C4-2B (cell line): Measurements from ENCODE around the gene PRKCH.

ENCODE experiments used
- H3K27ac ChIP-seq: fragments of 450-650 bp; 2 replicates; pipeline ENCODE4 v1.5.1; 2017
- ZFX ChIP-seq: fragments of 450-650 bp; IDR thresholded peaks from 2 replicates; pipeline ENCODE4 v1.6.1; 2017
- TF ChIP-seq, protein P1 (sequence below): fragments of 450-650 bp; conservative IDR thresholded peaks from 2 replicates; pipeline ENCODE4 v1.5.1; 2017; ENCODE audit warnings: mild to moderate bottlenecking

The PRKCH gene

GRCh38 chr14:61485661-61486060 is 164.3 kb downstream of the PRKCH start:
- TF ChIP-seq ZFX: no peak
- TF ChIP-seq, protein P1, sequence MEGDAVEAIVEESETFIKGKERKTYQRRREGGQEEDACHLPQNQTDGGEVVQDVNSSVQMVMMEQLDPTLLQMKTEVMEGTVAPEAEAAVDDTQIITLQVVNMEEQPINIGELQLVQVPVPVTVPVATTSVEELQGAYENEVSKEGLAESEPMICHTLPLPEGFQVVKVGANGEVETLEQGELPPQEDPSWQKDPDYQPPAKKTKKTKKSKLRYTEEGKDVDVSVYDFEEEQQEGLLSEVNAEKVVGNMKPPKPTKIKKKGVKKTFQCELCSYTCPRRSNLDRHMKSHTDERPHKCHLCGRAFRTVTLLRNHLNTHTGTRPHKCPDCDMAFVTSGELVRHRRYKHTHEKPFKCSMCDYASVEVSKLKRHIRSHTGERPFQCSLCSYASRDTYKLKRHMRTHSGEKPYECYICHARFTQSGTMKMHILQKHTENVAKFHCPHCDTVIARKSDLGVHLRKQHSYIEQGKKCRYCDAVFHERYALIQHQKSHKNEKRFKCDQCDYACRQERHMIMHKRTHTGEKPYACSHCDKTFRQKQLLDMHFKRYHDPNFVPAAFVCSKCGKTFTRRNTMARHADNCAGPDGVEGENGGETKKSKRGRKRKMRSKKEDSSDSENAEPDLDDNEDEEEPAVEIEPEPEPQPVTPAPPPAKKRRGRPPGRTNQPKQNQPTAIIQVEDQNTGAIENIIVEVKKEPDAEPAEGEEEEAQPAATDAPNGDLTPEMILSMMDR: no peak
- no peak overlapping the region for H3K27ac ChIP-seq

DNA sequence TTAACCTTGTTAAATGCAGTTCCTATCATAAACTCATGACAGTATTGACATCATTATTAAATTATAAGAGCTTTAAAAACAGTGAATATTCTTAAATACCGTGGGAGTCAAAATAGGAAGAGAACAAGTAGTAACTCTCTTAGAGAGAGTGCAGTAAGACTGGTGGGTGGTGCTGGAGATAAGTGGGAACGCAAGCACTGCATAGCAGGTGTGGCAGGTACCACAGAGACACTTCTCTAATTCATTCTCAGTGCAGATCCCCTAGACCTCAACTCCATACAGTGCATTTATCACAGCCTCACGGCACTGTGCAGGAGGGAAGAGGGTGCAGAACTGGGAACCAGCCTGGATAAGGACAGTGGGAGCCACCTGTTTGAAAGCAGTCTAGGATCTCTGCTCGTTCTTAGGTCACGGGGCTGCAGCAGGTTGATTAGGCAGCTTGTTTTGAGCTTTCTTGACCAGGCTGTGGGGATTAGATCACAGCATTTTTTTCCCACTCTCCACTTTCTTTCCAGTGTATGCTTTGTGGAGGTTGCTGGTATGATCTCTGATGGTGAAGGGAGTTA is 165.6 kb downstream of the PRKCH start:
- TF ChIP-seq, protein P1: no peak
- no peak for TF ChIP-seq ZFX
- no peak overlapping the region for H3K27ac ChIP-seq

DNA sequence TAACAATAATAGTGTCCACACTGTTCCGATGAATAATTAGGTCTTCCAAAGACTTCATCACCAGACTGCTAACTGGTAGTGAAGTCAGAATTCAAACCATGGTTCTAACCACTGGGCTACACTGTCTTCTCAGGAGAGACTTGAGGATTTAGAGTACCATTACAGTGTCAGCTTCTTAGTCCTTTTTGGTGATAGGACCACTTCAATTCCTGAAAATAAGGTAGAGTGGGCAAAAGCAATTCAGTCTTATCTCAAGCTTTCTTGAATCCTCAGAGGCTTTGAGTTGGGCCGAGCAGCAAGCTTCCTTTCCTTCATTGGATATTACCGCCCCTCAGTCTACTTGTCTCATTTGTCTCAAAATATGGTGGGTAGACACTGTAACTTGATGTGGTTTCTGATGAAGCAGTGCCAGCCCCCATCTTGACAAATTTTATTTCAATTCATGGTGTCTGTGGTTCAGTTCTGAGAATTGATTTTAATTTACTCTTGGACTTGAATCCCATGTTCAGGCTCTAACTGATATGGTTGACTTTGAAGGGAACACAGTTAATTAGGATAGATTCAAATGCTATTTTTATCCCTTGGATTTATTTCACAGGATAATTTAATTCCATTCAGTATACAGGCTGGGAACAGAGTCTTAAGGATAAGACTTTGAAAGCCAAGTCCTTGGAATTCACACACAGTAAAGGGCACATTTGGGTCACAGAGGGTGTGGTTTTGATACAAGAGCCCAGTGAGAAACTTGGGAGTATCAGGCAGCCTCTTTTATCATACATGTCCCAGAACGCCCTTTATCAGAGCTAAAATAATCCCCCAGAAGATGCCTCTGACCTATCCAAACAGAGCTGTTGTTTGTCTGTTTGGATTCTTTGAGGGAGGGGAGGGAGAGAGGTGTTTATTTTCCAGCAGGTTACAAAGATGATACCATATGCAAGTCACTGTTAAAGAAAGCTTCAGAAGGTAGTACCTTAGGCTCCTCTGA is 167.3 kb downstream of the PRKCH start:
- TF ChIP-seq, protein P1: no peak
- TF ChIP-seq ZFX: no peak
- H3K27ac ChIP-seq: peak overlapping the region; percentile 74; the same call in 1 of the 2 replicates

- H3K27ac ChIP-seq: peak overlapping the region; percentile 74; the same call in 1 of the 2 replicates
- TF ChIP-seq, protein P1: no peak
- no peak for TF ChIP-seq ZFX
Measured at GRCh38 chr14:61489512-61489911, 168.1 kb downstream of the PRKCH start.

DNA sequence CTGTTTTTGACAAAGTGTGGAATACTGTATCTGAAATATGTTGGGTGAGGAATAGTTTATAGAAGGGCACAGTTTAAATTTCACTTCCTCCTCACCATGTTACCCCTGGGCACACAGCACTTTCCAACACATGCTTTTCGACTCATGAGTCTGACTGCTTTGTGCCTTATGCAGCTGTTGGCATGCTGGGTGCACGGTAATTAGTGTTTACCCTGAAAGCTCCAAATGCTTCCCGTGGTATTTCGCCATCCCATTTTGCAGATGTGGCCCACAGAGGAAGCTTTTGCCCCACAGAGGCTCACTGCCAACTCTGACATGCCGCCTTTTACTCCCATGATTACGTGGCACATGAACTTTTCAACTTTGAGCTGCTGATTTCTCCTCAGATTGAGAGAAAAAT is 168.6 kb downstream of the PRKCH start:
- H3K27ac ChIP-seq: peak overlapping the region; percentile 74
- TF ChIP-seq, protein P1: no peak
- TF ChIP-seq ZFX: no peak

GRCh38 chr14:61491224-61491623 is 169.8 kb downstream of the PRKCH start:
- TF ChIP-seq, protein P1: no peak
- TF ChIP-seq ZFX: no peak

DNA sequence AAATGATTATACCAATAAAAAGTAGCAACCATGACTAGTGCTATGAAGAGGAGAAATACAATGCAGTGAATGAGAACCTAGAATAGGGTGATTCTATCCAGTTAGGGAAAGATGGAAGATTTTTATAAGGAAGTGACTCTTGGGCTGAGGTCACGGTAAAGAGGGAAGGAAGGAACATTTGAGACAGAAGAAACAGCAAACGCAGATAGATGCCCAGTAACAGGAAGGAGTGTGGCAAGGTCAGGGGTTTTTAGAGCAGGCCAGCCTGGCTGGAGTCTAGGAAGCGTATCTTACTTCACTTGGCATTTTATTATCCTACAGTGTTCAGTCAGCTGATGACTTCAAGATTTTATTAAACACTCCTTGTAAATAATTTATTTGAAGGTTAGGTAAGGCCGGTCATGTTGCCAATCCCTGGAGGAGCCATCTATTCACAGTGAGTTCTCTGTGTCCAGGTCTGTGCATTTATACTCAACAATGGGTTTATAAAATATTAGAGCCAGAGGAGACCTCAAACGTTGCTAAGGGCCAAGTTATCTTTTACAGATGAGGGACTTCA is 170.6 kb downstream of the PRKCH start:
- peak overlapping the region; percentile 74; the same call in 1 of the 2 replicates for H3K27ac ChIP-seq
- TF ChIP-seq, protein P1: no peak
- no peak for TF ChIP-seq ZFX

More at GRCh38 chr14:61491224-61491623, 169.8 kb downstream of the PRKCH start:
- H3K27ac ChIP-seq: peak overlapping the region; percentile 74; the same call in 1 of the 2 replicates
